ENCODE data around the gene RECQL5.
A peak's percentile ranks its signal among the peaks of the same experiment; 100 is the strongest.

The RECQL5 gene

DNA sequence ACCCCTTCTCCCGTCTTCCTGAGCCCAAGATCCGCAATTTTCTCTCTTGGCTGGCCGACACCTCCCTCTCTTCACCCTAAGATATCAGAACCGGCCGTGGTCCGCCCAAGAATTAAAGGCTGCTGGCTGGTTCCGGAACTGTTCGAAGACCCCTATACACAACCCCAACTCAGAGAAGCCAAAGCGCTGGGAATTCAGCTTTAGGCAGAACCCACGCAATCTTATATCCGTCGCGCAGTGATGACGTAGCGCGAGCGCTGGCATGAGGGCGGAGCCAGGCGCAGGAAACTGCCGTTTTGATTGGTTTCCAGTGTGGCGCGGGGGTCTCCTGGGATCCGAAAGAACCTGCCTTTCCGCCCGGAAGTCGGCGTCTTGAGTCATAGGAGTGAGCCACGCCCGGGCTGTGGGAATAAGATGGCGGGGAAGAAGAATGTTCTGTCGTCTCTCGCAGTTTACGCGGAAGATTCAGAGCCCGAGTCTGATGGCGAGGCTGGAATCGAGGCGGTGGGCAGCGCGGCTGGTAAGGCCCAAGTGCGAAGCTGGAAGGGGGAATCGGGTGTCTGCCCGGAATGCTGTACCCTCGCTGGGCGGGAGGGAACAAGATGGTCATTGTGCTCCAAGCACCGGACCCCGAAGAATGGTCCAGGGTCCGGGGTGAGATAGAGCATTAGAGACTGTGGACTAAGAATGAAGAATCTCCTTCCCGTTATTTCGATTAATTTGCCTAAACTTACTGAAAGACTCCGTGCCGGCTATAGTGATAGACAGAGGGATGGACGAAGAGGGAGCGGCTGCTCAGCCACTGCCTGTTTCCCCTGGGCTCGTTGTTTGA lies at the start of gene RECQL5, which contains the start of gene SAP30BP:
TSS of gene RECQL5 (minus strand) at position 196 of the 832 bp plus-strand sequence. CDS start 597 bp downstream, outside the sequence.
TSS of gene SAP30BP (plus strand) at position 380 of the 832 bp plus-strand sequence. CDS start at position 415, 35 bp downstream.
- DNase-seq, result peak; percentile 97

- no peak for DNase-seq
Measured at GRCh38 chr17:75712446-75712845, 45.5 kb upstream of the RECQL5 start.

DNA sequence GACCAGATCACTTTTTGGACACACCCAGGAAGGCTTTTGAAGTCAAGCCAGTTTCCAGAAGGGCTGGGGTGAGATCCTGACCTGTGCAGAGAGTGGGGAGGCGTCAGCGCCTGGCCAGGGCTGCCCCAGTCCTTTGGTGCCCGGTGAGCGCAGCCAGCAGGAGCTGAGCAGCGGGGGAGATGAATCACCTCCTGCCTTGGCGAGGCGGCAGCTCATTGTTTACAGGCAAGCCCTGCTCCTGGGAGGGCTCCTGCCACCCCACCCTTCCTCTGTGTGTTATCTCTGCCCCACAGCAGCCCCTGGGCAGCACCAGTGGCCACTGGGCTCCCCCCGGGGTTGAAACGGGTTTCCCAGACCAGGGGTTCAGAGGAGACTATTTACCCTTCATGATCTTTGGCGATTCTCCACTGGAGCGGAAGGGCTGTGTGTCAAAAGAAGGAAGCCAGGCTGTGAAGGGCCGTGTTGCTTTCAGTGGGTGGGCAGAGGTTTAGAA lies 40.2 kb upstream of the RECQL5 start:
- DNase-seq, result no peak

DNA sequence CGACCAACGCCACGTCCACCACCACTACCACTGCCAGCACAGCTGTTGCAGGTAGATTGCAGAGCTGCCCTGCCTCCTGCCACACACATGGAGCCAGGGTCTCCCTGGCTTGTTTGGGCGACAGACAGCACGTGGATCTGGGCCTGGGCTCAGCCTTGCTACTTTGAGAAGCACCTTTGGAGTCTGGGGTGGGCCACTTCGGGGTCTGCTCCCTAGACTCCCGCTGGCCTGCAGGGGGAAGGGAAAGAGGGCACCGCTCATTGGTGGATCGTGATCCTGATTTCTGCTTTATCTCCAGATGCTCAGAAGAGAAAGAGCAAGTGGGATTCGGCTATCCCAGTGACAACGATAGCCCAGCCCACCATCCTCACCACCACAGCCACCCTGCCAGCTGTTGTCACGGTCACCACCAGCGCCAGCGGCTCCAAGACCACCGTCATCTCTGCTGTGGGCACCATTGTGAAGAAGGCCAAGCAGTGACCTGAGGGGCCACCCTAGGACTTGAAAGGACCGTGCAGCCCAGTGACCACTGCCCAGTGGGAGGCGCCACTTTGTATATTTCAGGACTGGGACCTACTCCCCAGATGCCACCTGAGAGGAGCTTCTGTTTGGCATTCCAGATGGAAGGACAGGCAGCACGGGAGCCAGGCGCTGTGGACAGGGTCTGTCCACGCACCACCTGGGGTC lies 39.2 kb upstream of the RECQL5 start:
- no peak for DNase-seq

DNA sequence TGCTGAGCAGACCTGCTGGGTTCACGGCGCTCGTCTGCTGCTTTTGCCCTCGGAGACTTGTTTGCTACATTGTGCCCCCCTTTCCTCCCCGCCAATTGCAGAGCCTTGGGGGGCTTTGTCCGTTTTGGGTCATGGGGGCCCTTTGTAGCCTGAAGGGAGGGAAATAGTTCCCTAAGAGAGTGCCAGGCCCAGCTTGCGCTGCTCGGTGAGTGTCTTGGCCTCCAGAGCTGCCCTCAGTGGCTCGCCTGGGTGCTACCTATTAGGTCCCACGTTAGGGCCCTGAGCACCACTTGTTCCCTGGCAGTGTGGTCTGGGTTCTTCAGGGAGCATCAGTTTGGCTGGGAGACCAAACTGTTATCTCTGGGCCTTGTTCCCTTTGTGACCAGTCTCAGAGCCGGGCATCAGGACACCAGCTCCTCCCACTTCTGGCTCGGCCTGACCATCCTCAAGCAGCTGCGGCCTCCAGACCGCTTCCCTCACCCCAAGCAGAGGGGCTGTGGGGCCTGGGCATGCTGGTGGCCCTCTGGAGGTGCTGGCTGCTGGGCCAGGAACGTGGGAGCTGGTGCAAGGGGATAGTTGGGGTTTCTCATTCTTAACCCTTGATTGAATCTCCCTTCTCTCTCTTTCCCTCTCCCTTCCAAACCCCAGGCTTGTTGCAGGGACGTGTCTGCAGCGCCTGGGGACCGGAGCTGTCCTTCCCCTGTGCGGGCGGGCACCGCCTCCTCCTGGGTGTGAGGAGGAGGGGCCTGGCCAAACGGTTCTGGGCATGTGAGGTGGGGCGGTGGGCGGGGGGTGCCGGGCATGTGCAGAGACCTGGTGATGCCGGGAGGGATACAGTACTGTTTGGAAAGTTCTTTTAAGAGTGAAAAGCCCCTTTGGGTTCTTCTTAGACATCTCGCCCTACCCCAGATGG lies 38.3 kb upstream of the RECQL5 start:
- no peak for DNase-seq

- no peak for DNase-seq
Measured at GRCh38 chr17:75703591-75703990, 36.6 kb upstream of the RECQL5 start.

DNA sequence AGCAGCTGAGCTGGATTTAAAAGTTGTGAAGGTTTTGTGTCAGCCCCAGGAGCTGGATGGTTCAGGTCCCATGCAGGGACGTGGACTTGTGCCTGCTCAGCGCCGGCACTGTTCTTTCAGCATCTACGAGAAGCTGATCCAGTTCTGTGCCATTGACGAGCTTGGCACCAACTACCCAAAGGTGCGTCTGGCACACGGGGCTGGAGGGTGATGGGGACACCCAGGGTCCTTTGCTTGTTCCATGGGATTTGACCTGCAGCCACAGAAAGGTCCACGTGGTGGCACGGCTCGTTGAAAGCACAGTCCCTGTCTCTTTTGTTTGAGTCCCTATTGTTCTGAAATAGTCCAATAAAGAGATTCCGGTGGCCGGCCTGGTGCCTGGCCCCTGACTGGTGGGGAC lies 36.2 kb upstream of the RECQL5 start:
- no peak for DNase-seq

DNA sequence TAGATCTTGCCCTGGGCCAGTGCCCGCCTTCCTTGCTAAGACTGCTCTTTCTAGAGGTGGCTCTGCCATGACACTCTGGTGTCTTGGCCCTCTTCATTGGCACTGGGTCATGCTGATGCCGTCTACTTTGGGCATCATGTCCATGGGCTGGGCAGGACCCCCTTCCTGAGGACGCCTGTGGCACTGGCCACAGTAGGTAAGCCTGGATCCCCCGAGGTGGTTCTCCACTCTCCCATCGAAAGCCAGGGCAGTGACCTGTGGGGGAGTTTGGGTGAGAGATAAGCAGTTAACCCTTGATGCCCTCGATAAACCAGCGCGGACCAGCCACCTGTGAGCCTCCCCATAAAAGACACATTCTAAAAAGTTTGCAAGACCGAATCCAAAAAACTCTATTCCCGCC lies 34.3 kb upstream of the RECQL5 start:
- DNase-seq, result no peak

DNA sequence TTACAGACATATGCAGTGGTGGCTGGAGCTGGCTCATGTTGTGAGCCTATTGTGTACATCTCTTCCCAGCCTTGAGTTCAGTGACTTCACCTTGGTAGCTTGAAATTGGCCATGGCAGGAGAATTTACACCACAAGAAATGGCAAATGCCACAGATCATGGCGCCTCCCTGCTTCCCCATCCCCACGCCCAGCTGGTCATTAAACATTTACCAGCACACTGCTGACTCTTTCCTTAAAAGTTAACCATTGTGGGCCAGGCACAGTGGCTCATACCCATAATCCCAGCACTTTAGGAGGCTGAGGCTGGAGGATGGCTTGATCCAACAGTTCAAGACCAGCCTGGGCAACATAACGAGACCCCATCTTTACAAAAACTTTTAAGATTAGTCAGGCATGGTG lies 31.7 kb upstream of the RECQL5 start:
- DNase-seq, result no peak

DNA sequence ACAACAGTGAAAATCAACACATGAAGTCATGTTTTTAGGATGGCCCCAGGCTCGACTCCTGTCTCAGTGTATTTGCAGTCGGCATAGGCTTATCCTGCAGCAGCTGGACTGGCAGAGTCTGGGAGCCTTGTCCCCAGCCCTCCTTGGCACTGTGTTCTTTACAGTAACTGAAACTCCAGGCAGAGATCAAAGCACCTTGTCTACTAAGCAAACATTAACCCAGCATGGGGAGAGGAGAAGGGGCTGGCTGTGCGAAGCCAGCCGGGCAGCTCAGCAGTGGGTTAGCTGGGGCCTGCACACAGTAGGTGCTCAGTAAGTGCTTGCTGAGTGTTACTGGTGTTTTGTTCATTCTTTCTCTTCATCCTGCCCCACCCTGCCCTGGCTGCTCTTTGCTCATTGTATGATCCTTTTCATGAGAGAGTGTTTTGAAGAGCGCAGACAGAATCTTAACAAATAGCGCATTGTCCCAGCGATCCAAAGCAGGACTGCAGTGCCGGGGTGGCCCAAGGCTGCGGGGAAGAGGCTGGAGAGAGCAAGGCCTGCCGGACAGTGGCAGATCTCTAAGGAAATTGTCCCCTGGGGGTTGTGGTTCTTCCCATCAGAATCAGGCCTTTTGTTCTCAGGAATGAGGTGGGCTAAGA lies 30.8 kb upstream of the RECQL5 start:
- no peak for DNase-seq

- DNase-seq, result no peak
Measured at GRCh38 chr17:75695830-75696271, 28.9 kb upstream of the RECQL5 start.

DNA sequence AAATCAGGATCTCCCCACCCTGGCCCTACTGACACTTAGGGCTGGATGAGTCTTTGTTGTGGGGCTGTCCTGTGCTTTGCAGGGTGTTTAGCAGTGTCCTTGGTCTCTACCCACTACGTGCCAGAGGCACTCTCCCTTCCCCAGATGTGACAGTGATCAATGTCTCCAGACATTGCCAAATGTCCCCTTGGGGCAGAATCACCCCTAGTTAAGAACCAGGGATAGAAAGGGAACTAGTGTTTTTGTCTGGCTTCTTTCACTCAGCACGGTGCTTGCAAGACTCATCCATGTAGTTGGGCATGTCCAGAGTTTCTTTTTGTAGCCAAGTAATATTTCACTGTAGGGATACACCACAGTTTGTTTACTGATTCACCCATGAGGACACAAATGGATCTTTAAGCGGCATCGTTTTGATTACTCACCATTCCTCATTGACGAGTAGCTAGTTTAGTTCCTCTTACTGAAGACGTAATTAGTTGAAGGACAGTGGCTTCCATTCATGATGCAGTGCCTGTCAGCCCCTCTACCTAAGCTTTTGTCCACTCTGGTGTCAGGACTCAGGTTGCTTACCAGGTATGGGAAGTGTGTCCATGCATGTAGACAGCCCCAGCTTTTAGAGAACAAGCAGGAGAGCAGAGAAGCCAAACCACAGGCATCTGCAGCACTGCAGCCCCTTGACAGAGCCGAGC lies 28.3 kb upstream of the RECQL5 start:
- no peak for DNase-seq

- no peak for DNase-seq
Measured at GRCh38 chr17:75694536-75694935, 27.6 kb upstream of the RECQL5 start.

DNA sequence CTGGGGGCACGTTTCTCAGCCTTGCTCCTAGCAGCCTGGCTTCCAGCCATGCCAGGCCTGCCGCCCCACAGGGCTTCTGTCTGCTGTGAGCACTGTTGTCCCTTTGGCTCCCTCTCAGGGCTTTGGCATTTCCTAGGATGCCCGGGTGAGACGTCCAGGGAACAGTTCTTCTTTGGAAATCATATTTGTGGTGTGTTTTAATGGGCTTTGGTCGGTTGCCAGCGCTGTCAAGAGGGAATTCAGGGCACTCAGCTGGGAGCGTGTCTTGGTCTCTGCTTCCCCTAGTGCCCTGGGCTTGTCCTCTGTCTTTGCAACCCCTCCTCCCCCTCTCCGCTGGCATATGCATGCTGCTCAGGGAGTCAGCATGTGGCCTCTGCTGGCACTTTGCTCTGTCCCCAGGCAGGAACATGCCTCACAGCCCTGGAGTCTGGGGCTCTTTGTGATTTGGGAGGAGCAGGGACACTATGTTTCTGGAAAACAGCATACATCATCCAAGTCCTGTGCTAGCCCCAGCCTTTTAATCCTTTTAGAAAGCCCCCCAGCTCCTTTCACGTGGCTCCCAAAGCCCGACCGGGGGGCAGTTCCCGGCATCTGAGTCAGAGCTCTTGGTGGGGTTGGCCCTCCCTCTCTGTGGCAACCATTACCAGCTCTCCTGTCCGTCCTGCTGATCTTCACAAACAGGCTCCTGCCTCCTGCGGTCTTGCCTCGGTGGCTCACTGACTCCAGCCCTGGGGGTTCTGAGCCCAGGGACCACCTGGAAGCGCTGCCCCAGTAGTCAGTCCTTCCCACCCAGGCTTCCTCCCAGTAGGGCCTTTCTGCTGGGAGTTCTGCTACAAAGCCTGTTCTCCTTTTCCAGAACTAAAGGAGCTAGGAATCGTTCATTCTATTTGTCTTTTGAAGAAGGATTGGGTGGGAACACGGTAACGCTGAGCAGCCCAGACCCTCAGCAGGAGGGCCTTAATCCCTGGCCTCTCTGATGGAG lies 26.8 kb upstream of the RECQL5 start:
- no peak for DNase-seq

GRCh38 chr17:75692976-75693375 lies 26.0 kb upstream of the RECQL5 start:
- DNase-seq, result no peak

DNA sequence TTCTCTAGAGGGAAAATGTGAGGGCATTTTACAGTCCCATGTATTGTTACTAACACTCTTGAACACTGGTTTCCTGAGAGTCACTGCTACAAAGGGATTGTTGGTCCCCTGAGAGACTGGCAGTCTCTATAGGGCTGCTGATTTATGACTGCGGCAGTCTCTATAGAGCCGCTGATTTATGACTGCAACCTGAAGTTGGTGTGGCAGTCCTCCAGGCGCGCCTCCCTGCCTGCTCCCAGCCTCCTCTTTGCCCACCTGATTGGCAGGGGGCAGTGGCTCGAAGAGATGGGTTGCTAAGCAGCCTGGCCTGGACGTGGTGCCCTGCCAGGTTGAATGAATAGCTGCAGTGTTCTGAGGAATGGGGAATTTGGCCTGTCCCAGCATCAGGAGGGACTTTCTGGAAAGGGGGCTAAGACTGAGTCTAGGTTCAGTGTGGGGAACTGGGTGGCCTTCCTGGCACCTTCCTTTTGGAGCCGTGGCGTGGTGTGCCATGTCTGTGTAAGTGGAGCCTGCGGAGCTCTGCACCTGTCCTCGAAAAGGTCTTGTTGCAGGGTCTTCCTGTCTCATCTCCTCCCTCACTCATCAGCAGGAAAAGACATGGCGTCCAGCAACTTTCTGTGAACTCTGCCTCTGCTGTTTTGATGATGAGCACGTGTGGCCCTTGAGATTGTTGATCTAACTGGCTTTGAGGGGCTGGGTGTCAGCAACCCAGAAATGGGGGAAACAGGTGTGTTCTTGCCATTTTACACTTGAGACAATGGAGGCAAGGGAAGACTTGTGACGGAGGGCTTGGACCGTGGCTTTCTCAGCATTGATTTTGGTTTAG lies 25.1 kb upstream of the RECQL5 start:
- no peak for DNase-seq

DNA sequence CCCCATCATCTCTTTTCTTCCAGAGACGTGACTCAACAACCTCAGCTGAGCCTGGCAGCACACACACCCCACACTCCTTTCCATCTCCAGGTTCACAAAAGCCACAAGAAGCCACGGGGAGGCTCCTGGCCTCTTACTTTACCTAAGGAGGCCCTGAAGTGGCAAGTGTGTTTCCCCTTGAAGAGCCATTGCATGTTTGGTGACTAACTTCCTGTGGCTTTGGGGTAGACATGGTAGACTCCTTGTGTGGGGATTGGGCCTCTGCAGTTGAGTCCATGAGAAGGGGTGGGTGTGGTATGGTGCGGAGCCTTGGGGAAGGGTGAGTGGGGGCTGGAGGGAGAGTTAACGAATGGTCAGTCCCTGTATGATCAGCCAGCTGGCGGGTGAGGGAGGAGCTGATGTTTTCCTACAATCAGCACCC lies 24.4 kb upstream of the RECQL5 start:
- no peak for DNase-seq

GRCh38 chr17:75689441-75689873 lies 22.5 kb upstream of the RECQL5 start:
- no peak for DNase-seq

GRCh38 chr17:75688209-75688825 lies 21.4 kb upstream of the RECQL5 start:
- DNase-seq, result no peak
